SK-N-SH treated with all-trans-retinoic acid at 6 μM for 48 hours (cell line): ENCODE data around the gene TFEB.

Experiments used
- ARNTL ChIP-seq: fragments of 450-650 bp; formaldehyde crosslinking; IDR thresholded peaks from 2 replicates; pipeline ENCODE4 v1.5.0; 2020; ENCODE audit warnings: low read depth, mild to moderate bottlenecking, moderate library complexity, borderline replicate concordance
- BACH2 ChIP-seq: fragments of 250-450 bp; sonication (Bioruptor Pico); IDR thresholded peaks from 2 replicates; pipeline ENCODE4 v1.9.0; 2021; ENCODE audit warnings: mild to moderate bottlenecking, borderline replicate concordance
- CSDC2 ChIP-seq: fragments of 250-450 bp; sonication (Bioruptor Pico); IDR thresholded peaks from 2 replicates; pipeline ENCODE4 v1.5.0; 2020; ENCODE audit warnings: mild to moderate bottlenecking, moderate library complexity
- ESRRG ChIP-seq: fragments of 250-450 bp; sonication (Bioruptor Pico); IDR thresholded peaks from 2 replicates; pipeline ENCODE4 v1.6.1; 2021; ENCODE audit warnings: mild to moderate bottlenecking
- GLIS3 ChIP-seq: fragments of 250-450 bp; sonication (Bioruptor Pico); IDR thresholded peaks from 2 replicates; pipeline ENCODE4 v1.5.0; 2020; ENCODE audit warnings: mild to moderate bottlenecking, moderate library complexity
- ISL1 ChIP-seq: fragments of 250-450 bp; sonication (Bioruptor Pico); IDR thresholded peaks from 2 replicates; pipeline ENCODE4 v2.1.2; 2022; ENCODE audit warnings: mild to moderate bottlenecking, moderate library complexity
- OSR1 ChIP-seq: fragments of 250-450 bp; sonication (Bioruptor Pico); IDR thresholded peaks from 2 replicates; pipeline ENCODE4 v1.8.0; 2022; ENCODE audit warnings: moderate library complexity, mild to moderate bottlenecking, inconsistent platforms
- SNAI2 ChIP-seq: fragments of 250-450 bp; sonication (Bioruptor Pico); IDR thresholded peaks from 2 replicates; pipeline ENCODE4 v1.5.0; 2020; ENCODE audit warnings: mild to moderate bottlenecking, moderate library complexity
- ZFP3 ChIP-seq: fragments of 250-450 bp; sonication (Bioruptor Pico); IDR thresholded peaks from 2 replicates; pipeline ENCODE4 v1.5.0; 2020; ENCODE audit warnings: mild to moderate bottlenecking, moderate library complexity
- ZNF565 ChIP-seq: fragments of 450-650 bp; formaldehyde crosslinking; conservative IDR thresholded peaks from 2 replicates; pipeline ENCODE4 v1.5.0; 2020; ENCODE audit warnings: low read depth, mild to moderate bottlenecking, moderate library complexity
- ZNF70 ChIP-seq: fragments of 450-650 bp; formaldehyde crosslinking; IDR thresholded peaks from 2 replicates; pipeline ENCODE4 v1.5.0; 2020; ENCODE audit warnings: mild to moderate bottlenecking, moderate library complexity
- TF ChIP-seq, protein P1 (sequence below): fragments of 250-450 bp; sonication (Bioruptor Pico); IDR thresholded peaks from 2 replicates; pipeline ENCODE4 v1.5.1; 2020; ENCODE audit warnings: low read depth, mild to moderate bottlenecking, moderate library complexity
- TF ChIP-seq, protein P2 (sequence below): fragments of 250-450 bp; sonication (Bioruptor Pico); IDR thresholded peaks from 2 replicates; pipeline ENCODE4 v1.8.0; 2021; ENCODE audit warnings: low read depth, mild to moderate bottlenecking, moderate library complexity, borderline replicate concordance
- TF ChIP-seq, protein P3 (sequence below): fragments of 250-450 bp; sonication (Bioruptor Pico); IDR thresholded peaks from 2 replicates; pipeline ENCODE4 v1.8.0; 2020; ENCODE audit warnings: mild to moderate bottlenecking, moderate library complexity, borderline replicate concordance

DNA sequence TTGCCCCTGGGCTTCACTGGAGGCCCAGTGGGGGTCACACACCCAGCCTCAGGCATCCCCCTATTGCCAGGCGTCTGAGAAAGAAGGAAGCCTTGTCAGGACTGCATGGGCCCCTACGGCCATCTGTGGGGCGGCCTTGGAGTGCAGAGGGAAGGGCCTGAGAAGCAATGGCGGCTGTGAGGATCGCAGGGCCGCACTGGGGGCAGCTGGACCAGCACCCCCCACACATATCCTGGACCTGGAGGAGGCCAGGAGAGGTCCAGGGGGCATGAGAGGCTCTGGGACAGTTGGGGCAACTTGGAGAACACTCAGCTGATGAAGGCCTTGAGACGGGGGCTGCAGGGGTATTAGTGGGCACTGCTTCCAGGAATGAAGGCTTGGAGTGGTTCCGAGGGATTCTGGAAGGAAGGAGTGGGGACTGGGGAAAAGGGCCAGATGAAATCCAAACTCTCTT lies 80.7 kb downstream of the TFEB start:
- no peak for TF ChIP-seq BACH2 (CRISPR knock-in tag)
- no peak for TF ChIP-seq ESRRG (CRISPR knock-in tag)
- no peak for TF ChIP-seq ARNTL (CRISPR knock-in tag)
- TF ChIP-seq GLIS3: no peak
- TF ChIP-seq, protein P1, sequence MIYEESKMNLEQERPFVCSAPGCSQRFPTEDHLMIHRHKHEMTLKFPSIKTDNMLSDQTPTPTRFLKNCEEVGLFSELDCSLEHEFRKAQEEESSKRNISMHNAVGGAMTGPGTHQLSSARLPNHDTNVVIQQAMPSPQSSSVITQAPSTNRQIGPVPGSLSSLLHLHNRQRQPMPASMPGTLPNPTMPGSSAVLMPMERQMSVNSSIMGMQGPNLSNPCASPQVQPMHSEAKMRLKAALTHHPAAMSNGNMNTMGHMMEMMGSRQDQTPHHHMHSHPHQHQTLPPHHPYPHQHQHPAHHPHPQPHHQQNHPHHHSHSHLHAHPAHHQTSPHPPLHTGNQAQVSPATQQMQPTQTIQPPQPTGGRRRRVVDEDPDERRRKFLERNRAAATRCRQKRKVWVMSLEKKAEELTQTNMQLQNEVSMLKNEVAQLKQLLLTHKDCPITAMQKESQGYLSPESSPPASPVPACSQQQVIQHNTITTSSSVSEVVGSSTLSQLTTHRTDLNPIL (CRISPR knock-in tag): no peak
- TF ChIP-seq ZNF70: no peak
- no peak for TF ChIP-seq ISL1 (CRISPR knock-in tag)
- TF ChIP-seq, protein P2, sequence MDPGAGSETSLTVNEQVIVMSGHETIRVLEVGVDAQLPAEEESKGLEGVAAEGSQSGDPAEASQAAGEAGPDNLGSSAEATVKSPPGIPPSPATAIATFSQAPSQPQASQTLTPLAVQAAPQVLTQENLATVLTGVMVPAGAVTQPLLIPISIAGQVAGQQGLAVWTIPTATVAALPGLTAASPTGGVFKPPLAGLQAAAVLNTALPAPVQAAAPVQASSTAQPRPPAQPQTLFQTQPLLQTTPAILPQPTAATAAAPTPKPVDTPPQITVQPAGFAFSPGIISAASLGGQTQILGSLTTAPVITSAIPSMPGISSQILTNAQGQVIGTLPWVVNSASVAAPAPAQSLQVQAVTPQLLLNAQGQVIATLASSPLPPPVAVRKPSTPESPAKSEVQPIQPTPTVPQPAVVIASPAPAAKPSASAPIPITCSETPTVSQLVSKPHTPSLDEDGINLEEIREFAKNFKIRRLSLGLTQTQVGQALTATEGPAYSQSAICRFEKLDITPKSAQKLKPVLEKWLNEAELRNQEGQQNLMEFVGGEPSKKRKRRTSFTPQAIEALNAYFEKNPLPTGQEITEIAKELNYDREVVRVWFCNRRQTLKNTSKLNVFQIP (CRISPR knock-in tag): no peak
- TF ChIP-seq ZNF565 (CRISPR knock-in tag): no peak
- TF ChIP-seq ZFP3 (CRISPR knock-in tag): no peak
- no peak for TF ChIP-seq CSDC2 (CRISPR knock-in tag)
- TF ChIP-seq OSR1 (CRISPR knock-in tag): no peak
- TF ChIP-seq, protein P3, sequence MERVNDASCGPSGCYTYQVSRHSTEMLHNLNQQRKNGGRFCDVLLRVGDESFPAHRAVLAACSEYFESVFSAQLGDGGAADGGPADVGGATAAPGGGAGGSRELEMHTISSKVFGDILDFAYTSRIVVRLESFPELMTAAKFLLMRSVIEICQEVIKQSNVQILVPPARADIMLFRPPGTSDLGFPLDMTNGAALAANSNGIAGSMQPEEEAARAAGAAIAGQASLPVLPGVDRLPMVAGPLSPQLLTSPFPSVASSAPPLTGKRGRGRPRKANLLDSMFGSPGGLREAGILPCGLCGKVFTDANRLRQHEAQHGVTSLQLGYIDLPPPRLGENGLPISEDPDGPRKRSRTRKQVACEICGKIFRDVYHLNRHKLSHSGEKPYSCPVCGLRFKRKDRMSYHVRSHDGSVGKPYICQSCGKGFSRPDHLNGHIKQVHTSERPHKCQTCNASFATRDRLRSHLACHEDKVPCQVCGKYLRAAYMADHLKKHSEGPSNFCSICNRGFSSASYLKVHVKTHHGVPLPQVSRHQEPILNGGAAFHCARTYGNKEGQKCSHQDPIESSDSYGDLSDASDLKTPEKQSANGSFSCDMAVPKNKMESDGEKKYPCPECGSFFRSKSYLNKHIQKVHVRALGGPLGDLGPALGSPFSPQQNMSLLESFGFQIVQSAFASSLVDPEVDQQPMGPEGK (CRISPR knock-in tag): no peak
- TF ChIP-seq SNAI2: no peak
